HK-2 (cell line): ENCODE measurements around the gene KHDC1L.
A peak's percentile ranks its signal among the peaks of the same experiment; 100 is the strongest.
"Not testable (repeated sequence)": the region's sequence is repeated elsewhere in the genome, so short reads cannot be mapped to it uniquely, and the experiment has no call there.

Experiments used
- DNase-seq: peaks from one replicate; pipeline ENCODE4 v3.0.0-alpha.2; 2018; ENCODE audit not compliant: unreplicated experiment

KHDC1L gene

GRCh38 chr6:73207221-73207837, 18.0 kb downstream of the KHDC1L start:
- no peak for DNase-seq

GRCh38 chr6:73204252-73204651, 21.0 kb downstream of the KHDC1L start:
- no peak for DNase-seq

DNA sequence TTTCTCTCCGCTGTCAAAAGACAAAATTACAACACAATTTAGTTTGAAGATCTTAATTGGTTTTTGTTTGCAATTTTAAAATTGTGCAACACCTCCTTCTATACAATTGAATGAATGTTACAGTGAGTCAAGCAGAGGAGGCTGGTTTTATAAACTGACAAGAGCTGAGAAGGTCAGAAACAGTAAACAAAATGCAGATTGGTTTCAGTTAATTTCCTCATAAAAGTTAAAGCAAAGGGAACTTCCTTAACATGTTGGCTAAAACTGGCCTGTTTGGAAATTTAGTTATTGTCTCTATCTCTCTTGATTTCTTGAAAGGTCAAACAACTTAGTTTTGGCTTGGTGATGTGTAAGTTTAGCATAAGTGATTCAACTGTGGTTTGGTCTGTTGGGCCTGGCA, 22.2 kb downstream of the KHDC1L start:
- DNase-seq, result no peak

GRCh38 chr6:73200735-73201134, 24.6 kb downstream of the KHDC1L start:
- peak; percentile 5 for DNase-seq

DNA sequence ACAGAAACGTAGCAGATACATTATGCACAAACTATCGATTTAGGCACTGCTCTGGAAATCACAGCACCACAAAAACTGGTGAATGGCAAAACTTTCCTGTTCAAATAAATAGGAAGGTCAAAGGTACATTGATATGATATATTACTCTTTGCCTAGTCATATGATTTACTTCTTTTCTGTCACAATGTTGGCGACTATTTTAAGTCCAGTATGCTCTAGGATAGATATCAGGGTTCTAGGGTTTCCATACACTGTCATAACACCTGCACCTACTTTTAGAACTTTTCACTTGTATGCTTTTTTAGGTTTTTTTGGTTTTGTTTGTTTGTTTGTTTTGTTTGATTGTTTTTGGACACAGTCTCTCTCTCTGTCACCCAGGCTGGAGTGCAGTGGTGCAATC, 25.0 kb downstream of the KHDC1L start:
- DNase-seq, result no peak

DNA sequence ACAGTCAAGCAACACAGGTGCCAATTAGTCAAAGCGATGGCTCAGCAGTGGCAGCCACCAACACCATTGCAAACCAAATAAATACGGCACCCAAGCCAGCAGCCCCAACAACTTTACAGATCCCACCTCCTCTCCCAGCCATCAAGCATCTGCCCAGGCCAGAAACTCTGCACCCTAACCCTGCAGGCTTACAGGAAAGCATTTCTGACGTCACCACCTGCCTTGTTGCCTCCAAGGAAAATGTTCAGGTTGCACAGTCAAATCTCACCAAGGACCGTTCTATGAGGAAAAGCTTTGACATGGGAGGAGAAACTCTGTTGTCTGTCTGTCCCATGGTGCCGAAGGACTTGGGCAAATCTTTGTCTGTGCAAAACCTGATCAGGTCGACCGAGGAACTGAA, 30.6 kb downstream of the KHDC1L start:
- no peak for DNase-seq

DNA sequence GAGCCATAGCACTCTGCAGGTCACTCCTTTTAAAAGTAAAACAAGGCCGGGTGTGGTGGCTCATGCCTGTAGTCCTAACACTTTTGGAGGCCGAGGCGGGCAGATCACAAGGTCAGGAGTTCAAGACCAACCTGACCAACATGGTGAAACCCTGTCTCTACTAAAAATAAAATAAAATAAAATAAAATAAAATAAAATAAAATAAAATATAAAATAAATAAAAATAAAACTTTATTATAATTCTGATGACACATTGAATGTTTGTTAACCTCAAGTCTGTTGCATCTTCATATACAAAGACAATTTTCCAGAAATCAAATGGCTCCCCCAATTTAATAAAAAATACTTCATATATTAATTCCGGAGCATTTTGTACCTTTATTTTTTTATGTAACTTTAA, 32.0 kb downstream of the KHDC1L start:
- not testable (repeated sequence) for DNase-seq

DNA sequence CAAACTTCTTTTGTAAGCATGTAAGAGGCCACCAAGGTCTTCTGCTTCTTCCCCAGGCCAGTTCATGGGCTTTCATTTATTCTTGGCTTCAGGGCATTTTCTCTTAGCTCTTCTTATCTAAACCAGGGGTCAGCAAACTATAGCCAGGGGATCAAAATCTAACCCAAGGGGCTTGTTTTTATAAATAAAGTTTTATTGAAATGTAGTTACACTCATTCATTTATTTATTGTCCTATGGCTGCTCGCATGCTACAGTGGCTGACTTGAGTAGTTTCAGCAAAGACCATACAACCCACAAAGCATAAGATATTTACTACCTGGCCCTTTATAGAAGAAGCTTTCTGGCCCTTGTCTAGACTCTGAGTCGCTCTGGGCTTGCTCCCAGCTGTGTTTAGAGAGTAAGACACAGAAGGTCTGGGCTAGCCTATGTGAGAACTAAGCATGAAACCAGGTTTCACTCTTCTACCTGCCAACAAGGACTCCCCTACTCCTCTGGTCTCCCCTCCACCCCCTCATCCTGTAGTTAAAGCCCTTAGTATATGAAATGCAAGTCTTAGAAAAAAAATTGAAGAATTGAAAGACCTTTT, 43.2 kb downstream of the KHDC1L start:
- DNase-seq, result no peak

DNA sequence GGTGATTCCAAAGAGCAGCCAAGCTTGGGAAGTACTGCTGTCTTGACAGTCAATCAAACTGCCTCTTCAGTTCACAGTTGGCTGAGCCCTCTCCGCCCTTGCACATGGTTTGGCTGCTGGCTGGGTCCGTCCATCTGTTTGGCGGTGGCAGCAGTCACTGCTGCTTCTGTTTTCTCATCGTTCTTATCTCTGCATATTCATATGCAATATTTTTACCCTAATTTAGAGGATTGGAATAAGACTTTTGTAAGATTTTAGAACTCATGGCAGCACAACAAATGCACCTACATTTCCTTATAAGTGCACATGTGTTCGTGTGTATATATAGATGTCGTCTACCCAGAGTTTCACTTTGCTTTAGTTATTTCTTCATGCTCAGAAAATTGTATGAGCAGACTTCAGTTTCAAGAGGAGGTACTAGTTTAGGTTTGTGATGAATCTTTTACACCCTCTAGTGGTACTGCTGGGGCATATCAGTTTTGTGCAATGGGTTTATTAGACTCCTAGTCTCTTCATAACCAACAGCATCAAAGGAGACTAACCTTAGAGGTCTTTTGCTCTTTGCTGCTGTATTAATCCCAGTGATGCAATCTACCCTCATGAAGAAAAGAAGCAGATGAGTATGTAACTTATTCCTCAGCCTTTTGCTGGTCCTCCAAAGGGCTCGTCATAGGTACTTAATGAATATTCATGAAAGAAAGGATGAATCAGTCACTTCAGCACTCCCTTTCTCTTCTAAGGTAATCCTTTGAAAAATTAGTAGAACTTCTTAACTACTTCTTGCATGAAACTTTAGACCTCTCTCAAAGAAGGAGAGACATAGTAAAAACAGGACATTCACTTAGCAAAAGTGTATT, 44.3 kb downstream of the KHDC1L start:
- peak; percentile 27 for DNase-seq

DNA sequence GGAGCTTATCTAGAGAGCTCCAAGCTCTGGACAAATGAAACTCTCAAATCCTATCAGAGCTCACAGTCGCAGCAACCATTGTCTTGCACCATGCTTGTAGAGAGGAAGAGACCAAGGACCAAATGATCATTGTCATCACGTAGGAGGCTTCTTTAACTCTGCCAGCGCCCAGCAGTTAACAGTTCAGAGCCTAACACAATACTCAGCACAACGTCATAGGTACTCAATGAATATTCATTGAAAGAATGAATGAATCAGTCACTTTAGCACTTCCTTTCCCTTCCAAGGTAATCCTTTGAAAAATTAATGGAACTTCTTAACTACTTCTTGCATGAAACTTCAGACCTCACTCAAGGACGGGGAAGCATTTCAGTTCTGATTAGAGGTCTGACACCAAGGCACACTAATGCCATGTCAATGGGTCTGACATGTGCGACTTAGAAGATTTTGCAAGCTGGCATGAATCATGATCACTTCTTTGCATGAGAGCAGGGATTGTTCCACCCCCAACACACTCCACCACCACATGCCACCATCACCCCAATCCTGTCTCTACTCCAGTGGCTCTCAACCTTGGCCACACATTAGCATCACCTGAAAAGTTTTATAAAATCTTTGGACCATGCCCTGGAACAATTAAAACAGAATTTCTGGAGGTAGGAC, 45.1 kb downstream of the KHDC1L start:
- no peak for DNase-seq

- no peak for DNase-seq
Measured at GRCh38 chr6:73177221-73177944, 47.9 kb downstream of the KHDC1L start.

GRCh38 chr6:73176057-73176456, 49.2 kb downstream of the KHDC1L start:
- no peak for DNase-seq

DNA sequence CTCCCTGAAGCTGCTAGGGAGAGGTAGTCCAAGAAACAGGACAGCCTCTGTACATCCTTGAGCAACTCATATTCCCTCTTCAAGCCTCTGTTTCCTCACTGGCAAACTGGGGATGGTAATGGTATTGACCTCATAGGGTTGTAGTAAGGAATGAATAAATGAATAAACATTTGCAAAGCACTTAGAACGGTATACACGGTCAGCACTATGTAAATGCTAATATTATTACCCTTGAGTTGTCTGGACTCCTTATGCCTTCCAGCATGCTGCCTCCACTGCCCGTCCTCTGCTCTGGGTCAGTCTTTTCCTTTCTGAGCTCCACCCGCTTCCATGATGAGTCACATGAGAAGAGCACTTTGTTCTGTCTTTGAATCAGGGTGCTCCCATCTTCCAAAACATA, 50.6 kb downstream of the KHDC1L start:
- DNase-seq, result no peak
